ENCODE measurements around the gene MRPL28.
"Not testable (repeated sequence)": the region's sequence is repeated elsewhere in the genome, so short reads cannot be mapped to it uniquely, and the experiment has no call there.

MRPL28 gene

DNA sequence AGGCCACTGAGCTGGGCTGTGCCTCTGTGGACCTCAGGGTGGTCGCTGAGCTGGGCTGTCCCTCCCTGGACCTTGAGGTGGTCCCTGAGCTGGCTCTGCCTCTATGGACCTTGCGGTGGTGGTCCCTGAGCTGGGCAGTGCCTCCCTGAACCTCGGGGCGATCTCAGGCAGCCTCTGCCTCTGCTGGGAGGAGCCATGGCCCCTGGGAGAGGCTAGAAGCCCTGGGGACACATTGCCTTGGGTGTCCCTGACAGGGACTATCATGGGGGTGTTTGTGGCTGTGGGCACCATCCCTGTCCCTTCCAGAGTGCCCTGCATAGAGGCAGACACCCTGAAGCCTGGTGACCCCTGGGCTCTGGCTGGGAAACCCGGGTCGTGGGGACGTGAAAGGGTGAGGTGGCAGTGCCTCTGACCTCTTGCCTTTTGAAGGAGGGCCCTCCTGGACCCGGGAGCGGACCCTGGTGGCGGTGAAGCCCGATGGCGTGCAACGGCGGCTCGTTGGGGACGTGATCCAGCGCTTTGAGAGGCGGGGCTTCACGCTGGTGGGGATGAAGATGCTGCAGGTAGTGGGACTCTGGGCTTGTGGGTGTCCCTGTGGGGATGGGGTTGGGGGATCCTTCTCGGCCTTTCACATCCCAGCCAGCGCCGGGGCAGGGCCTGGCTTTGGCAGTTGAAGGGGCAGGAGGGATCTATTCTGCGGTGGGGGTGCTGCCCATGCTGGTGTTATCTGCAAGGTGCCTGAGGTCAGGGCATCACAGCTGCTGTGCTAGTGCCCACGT lies 28.4 kb upstream of the MRPL28 start:
- no peak for DNase-seq
- Mint-ChIP-seq H3K36me3 (peaks cover 0 to 10% of the 10 kb centered on the region in 2 donors), H3K9me3 (no peaks in the 10 kb centered on the region), H3K4me1 (peaks cover 24 to 31% of the 10 kb centered on the region in 2 donors), H3K27ac (peak overlapping the region; percentile 88), H3K4me3 (peak overlapping the region; percentile 17 to 79), H3K27me3 (no peaks in the 10 kb centered on the region)
- ATAC-seq (replicated peaks), result no peak

DNA sequence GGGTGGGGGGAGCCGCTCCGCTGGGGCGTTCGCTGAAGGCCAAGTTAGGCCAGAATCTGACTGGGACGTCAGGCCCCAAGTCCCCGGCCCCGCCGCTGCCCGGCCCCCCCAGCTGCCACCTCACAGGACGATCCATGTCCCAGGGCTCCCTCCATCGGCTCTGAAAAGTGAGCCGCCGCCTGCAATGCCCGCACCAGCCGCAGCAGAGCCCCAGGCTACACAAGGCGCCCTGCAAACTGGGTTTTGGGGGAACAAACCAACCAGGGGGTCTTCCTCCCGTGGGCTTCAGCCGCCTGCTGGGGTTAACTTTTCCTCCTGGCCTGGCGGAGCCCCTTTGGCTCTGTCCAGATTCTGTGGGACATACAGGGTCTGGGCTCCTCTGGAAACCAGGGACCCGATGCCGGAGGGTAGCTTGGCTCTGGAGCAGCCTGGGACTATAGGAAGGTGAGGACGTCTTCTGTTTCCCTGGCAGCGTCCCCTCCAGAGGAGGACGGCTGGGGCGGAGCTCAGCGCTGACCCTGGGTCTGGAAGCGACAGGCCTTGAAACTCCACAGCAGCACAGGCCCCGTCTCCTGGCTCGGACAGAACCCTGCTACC lies 27.5 kb upstream of the MRPL28 start:
- peaks cover 24 to 31% of the 10 kb centered on the region in 2 donors for H3K4me1 Mint-ChIP-seq
- H3K9me3 Mint-ChIP-seq, result no peaks in the 10 kb centered on the region
- peak overlapping the region; percentile 88 for H3K27ac Mint-ChIP-seq
- ATAC-seq (replicated peaks) (peak; percentile 14 to 20), DNase-seq (no peak)
- peak overlapping the region; percentile 78 to 79 for H3K4me3 Mint-ChIP-seq
- H3K36me3 Mint-ChIP-seq, result peaks cover 0 to 10% of the 10 kb centered on the region in 2 donors
- no peaks in the 10 kb centered on the region for H3K27me3 Mint-ChIP-seq

DNA sequence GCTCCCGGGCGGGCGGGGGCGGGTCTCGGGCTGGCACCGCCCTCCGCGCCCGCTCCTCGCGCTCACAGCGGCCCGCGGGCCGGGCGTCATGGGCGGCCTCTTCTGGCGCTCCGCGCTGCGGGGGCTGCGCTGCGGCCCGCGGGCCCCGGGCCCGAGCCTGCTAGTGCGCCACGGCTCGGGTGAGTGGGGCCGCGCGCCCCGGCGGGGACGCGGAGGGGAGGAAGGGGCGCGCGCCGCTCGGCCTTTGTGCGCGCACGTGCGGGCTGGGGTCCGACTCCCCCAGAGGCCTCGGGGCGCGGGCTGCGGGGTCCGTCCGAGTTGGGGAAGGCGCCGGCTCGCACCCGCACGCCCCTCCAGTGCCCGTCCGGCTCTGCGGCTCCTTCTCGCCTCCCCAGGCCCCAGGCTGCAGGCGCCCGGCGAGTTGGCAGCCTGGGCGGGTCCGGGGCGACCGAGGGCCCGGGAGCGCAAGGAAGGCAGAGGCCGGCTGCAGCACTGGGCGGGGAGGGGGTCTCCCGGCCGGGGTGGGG lies 26.9 kb upstream of the MRPL28 start, which contains the start of gene NME4:
TSS of gene NME4 (plus strand) at position 65 of the 527 bp plus-strand sequence. CDS start at position 89, 24 bp downstream.
- Mint-ChIP-seq H3K9me3 (no peaks in the 10 kb centered on the region), H3K4me1 (peaks cover 24 to 32% of the 10 kb centered on the region in 2 donors), H3K36me3 (peaks cover 0 to 10% of the 10 kb centered on the region in 2 donors), H3K27ac (peak within 1 kb of the TSS; percentile 95), H3K27me3 (no peaks in the 10 kb centered on the region), H3K4me3 (peak within 1 kb of the TSS; percentile 88 to 90)
- ATAC-seq (replicated peaks), result peak; percentile 13 to 19
- DNase-seq, result no peak

DNA sequence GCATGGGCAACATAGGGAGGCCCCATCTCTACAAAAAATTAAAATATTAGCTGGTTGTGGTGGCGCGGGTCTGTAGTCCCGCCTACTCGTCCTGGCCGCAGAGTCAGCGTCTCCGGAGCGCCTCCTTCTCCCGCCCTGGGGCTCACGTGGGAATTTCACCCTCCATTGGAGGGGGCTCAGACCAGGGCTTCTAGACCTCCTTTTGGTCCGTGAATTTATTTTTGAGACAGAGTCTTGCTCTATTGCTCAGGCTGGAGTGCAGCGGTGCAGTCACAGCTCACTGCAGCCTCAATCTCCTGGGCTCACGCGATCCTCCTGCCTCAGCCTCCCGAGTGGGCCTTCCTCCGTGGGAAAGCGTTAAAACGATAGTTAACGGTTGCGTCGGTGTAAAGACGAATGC lies 26.3 kb upstream of the MRPL28 start:
- Mint-ChIP-seq H3K27me3 (no peaks in the 10 kb centered on the region), H3K27ac (peak overlapping the region; percentile 95), H3K4me1 (peaks cover 28 to 37% of the 10 kb centered on the region in 2 donors), H3K4me3 (peak overlapping the region; percentile 88 to 90), H3K9me3 (no peaks in the 10 kb centered on the region), H3K36me3 (peaks cover 0 to 14% of the 10 kb centered on the region in 2 donors)
- DNase-seq (no peak), ATAC-seq (replicated peaks) (no peak)

DNA sequence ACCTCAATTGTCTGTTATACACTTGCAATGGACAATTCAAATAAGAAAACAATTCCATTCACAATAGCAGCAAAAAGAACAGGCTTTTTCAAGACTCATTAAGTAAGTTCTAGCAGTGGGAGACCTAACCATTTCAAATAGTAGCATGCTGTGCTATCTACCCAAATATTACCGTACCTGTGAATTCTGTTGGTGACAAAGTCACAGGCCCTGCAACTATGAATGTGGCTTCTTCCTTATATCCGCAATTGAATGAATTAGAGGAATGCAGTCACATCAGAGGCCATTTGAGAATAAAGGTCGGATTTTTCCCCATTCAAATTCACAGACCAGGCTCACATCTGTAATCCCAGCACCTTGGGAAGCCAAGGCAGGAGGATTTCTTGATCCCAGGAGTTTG lies 25.9 kb upstream of the MRPL28 start:
- Mint-ChIP-seq H3K27me3 (no peaks in the 10 kb centered on the region), H3K27ac (peak overlapping the region; percentile 95), H3K9me3 (no peaks in the 10 kb centered on the region), H3K36me3 (peaks cover 0 to 14% of the 10 kb centered on the region in 2 donors), H3K4me3 (peak overlapping the region; percentile 88 to 90), H3K4me1 (peaks cover 29 to 37% of the 10 kb centered on the region in 2 donors)
- ATAC-seq (replicated peaks) (no peak), DNase-seq (no peak)

DNA sequence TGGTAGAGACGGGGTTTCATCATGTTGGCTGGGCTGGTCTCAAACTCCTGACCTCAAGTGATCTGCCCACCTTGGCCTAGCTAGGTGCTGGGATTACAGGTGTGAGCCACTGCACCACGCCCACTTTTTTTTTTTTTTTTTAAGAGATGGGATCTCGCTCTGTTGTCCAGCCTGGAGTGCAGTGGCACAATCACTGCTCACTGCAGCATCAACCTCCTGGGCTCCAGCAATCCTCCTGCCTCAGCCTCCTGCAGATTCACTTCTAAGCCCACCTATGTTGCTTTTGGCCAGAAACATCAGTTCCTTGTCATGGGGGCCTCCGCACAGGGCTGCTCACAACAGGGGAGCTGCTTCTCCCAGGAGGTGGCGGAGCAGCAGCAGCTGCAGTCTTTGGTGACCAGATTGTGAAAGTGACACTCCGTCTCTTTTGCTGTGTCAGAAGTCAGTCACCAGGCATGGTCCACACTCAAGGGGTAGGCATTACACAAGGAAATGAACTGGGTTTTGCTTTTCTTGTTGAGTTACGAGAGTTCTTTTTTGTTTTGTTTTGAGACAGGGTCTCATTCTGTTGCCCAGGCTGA lies 22.2 kb upstream of the MRPL28 start:
- H3K27me3 Mint-ChIP-seq, result no peaks in the 10 kb centered on the region
- DNase-seq, result no peak
- ATAC-seq (replicated peaks), result no peak
- no peak overlapping the region for H3K4me3 Mint-ChIP-seq
- no peak overlapping the region for H3K27ac Mint-ChIP-seq
- peaks cover 0 to 4% of the 10 kb centered on the region in 2 donors for H3K36me3 Mint-ChIP-seq
- peaks cover 10 to 13% of the 10 kb centered on the region in 2 donors for H3K4me1 Mint-ChIP-seq
- H3K9me3 Mint-ChIP-seq, result no peaks in the 10 kb centered on the region

DNA sequence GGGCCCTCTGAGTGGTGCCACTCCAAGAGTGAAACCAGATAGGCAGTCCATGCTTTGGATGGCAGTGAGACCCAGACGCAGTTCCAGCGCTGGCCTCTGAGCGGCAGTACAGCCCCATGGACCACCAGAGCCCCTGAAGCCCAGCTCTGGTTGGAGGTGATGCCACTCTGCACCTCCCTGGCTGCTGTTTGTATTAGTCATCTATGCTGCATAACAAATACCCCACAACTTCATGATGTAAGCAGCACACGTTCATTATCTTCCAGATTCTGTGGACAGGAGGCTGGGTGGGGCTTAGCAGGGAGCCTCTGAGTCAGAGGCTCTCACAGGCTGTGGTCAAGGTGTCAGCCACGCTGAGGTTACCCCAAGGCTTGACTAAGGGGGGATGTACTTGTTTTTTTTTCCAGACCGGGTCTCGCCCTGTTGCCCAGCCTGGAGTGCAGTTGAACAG lies 21.6 kb upstream of the MRPL28 start:
- H3K9me3 Mint-ChIP-seq, result no peaks in the 10 kb centered on the region
- H3K4me3 Mint-ChIP-seq, result no peak overlapping the region
- DNase-seq, result peak; percentile 68
- peak; percentile 80 to 84 for ATAC-seq (replicated peaks)
- peaks cover 0 to 4% of the 10 kb centered on the region in 2 donors for H3K36me3 Mint-ChIP-seq
- no peaks in the 10 kb centered on the region for H3K27me3 Mint-ChIP-seq
- H3K27ac Mint-ChIP-seq, result no peak overlapping the region
- H3K4me1 Mint-ChIP-seq, result peaks cover 10 to 13% of the 10 kb centered on the region in 2 donors

DNA sequence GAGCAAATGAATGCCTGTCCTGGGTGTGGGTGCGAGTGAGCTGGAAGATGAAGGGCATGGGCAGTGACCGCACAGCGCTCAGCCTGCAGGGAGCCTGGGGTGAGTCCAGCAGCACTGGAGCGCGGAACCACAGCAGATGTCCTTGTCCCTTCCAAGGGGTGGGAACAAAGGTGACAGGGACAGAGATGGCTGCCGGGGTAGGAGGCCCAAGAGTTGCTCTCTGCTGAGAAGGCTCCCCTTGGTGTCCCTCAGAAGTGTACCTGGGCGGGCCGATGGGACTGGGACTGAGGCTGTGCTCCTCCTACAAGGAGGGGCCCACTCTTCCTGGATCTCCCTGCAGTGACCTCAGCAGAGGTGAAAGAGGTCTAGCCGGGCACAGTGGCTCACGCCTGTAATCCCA lies 19.0 kb upstream of the MRPL28 start:
- Mint-ChIP-seq H3K27ac (peak overlapping the region; percentile 14), H3K4me1 (peaks cover 8 to 15% of the 10 kb centered on the region in 2 donors), H3K9me3 (no peaks in the 10 kb centered on the region), H3K4me3 (no peak overlapping the region), H3K36me3 (peaks cover 0 to 4% of the 10 kb centered on the region in 2 donors), H3K27me3 (no peaks in the 10 kb centered on the region)
- DNase-seq, result no peak
- ATAC-seq (replicated peaks), result no peak

DNA sequence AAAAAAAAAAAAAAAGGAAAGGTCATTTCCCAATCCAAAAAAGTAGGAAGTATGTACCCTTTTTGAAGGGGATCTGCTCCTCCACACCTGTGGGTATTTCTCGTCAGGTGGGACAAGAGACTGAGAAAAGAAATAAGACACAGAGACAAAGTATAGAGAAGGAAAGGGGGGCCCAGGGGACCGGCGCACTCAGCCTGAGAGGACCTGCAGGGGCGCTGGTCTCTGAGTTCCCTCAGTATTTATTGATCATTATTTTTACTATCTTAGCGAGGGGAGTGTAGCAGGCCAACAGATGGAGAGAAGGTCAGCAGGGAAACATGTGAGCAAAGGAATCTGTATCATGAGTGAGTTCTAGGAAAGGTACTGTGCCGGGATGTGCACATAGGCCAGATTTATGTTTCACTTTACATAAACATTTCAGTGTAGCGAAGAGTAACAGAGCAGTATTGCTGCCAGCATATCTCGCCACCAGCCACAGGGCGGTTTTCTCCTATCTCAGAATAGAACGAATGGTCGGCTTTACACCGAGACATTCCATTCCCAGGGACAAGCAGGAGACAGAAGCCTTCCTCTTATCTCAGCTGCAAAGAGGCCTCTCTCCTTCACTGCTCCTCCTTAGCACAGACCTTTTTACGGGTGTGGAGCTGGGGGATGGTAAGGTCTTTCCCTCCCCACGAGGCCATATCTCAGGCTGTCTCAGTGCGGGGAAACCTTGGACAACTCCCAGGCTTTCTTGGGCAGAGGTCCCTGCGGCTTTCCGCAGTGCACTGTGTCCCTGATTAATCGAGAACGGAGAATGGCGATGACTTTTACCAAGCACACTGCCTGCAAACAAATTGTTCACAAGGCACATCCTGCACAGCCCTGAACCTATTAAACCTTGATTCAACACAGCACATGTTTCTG lies 17.7 kb upstream of the MRPL28 start:
- not testable (repeated sequence) for H3K27me3 Mint-ChIP-seq; ATAC-seq (replicated peaks); H3K36me3 Mint-ChIP-seq; H3K4me3 Mint-ChIP-seq; DNase-seq; H3K27ac Mint-ChIP-seq; H3K9me3 Mint-ChIP-seq
- peaks cover 14 to 29% of the 10 kb centered on the region in 2 donors for H3K4me1 Mint-ChIP-seq

DNA sequence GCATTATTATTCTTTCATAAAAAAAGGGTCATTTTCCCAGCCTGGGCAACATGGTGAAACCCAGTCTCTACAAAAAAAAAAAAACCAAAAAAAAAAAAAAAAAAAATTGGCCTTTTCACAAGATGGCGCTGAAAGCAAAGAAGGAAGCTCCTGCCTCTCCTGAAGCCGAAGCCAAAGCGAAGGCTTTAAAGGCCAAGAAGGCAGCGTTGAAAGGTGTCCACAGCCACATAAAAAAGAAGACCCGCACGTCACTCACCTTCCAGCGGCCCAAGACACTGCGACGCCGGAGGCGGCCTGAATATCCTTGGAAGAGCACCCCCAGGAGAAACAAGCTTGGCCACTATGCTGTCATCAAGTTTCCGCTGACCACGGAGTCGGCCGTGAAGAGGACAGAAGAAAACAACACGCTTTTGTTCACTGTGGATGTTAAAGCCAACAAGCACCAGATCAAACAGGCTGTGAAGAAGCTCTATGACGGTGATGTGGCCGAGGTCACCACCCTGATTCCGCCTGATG lies 16.4 kb upstream of the MRPL28 start:
- Mint-ChIP-seq H3K9me3 (no peaks in the 10 kb centered on the region), H3K4me3 (no peak overlapping the region), H3K27ac (no peak overlapping the region), H3K36me3 (no peaks in the 10 kb centered on the region), H3K4me1 (peaks cover 11 to 30% of the 10 kb centered on the region in 2 donors), H3K27me3 (no peaks in the 10 kb centered on the region)
- DNase-seq (no peak), ATAC-seq (replicated peaks) (no peak)

DNA sequence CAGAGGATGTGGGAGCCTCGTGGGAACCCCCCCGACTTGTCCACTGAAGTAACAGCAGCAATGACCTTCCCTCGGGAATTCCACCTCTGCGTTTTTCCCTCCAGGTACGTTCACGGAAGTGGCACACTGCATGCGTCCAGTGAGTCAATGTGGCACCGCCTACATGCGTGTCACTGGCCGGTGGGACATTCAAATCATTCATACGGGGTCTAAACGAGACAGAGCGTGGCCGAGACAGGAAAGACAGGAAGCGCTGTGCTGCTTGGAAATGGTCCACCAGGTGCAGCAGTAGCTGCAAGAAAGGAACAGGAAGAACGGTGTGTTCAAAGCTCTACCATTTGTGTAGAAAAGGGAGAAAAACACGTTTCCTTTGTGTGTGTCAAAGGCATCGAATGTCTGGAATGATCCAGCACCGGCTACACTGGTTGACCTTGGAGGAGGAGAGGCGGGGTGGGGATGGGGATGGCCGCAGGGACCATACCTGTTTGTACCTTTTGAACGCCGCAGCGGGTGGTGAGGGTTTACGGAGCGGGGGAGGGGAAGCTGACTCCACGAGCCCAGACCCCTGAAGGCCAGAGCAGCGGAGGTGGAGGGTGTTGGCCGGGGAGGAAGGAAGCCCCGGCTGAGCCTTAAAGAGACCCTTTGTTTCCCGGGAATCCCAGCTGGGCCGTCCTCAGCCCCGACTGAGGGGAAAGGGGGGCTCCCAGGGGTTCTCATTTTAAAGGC lies 13.2 kb upstream of the MRPL28 start:
- no peaks in the 10 kb centered on the region for H3K36me3 Mint-ChIP-seq
- ATAC-seq (replicated peaks), result peak; percentile 78 to 85
- H3K9me3 Mint-ChIP-seq, result no peaks in the 10 kb centered on the region
- DNase-seq, result peak; percentile 85
- no peaks in the 10 kb centered on the region for H3K27me3 Mint-ChIP-seq
- H3K4me1 Mint-ChIP-seq, result peaks cover 13 to 48% of the 10 kb centered on the region in 2 donors
- H3K27ac Mint-ChIP-seq, result peak overlapping the region; percentile 91
- peak overlapping the region; percentile 87 to 89 for H3K4me3 Mint-ChIP-seq

DNA sequence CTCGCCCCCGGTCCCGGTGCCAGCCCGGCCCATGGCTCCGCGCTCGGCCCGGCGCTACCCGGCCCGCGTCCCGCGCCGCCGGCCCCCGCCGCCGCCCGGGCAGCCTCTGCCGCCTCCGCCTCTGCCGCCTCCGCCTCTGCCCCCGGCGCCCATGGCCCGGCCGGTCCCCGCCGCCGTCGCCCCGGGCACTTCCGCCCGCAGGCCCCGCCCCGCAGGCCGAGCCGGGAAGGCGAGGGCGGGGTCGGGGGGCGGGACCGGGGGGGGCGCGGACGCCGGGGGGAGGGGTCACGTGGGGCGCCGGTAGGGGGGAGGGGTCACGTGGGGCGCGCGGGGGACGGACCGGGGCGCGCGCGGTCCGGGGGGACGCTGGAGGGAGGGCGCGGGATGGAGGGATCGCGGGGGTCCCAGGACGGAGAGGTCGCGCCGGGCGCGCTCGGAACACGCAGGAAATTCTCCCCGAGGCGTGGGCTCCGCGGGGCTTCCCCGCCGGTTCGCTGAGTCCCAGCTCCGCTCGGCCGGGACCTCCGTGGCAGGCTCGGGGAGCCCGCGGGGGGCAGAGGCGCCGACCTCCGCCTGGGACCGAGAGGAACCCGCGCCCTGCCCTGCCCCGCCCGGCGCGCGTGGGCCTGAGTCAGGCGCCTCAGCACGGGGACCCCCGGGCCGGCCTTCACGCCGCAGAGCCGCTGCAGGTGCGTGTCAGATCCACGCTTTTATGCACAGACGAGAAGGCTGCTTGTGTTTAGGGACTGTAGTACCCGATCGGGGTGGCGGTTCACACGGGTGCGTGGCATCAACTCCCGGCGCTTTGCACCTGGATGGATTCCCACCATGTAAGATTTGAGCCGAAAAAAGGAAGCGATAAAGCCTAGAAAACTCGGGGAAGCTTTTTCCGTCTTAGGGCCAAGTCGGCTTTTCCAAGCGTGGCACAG lies 11.7 kb upstream of the MRPL28 start, which contains the start of gene PGAP6:
TSS of gene PGAP6 (minus strand) at position 190 of the 929 bp plus-strand sequence. CDS start at position 33, 157 bp downstream.
- Mint-ChIP-seq H3K4me1 (peaks cover 13 to 48% of the 10 kb centered on the region in 2 donors), H3K27ac (peak within 1 kb of the TSS; percentile 91), H3K4me3 (peak within 1 kb of the TSS; percentile 87 to 89), H3K9me3 (no peaks in the 10 kb centered on the region), H3K27me3 (no peaks in the 10 kb centered on the region), H3K36me3 (peaks cover 0 to 1% of the 10 kb centered on the region in 2 donors)
- ATAC-seq (replicated peaks), result peak; percentile 45 to 69
- DNase-seq, result peak; percentile 57
